GM12873 (cell line): ENCODE data around the gene RIPK3.

Experiments
- TF ChIP-seq, protein P1 (sequence below): IDR thresholded peaks from 2 replicates; pipeline ENCODE4 v1.5.1; 2012; ENCODE audit warnings: low read depth, mild to moderate bottlenecking, moderate library complexity, low read length, control low read depth; ENCODE audit not compliant: insufficient read depth; ENCODE audit errors: missing control alignments

RIPK3 gene

DNA sequence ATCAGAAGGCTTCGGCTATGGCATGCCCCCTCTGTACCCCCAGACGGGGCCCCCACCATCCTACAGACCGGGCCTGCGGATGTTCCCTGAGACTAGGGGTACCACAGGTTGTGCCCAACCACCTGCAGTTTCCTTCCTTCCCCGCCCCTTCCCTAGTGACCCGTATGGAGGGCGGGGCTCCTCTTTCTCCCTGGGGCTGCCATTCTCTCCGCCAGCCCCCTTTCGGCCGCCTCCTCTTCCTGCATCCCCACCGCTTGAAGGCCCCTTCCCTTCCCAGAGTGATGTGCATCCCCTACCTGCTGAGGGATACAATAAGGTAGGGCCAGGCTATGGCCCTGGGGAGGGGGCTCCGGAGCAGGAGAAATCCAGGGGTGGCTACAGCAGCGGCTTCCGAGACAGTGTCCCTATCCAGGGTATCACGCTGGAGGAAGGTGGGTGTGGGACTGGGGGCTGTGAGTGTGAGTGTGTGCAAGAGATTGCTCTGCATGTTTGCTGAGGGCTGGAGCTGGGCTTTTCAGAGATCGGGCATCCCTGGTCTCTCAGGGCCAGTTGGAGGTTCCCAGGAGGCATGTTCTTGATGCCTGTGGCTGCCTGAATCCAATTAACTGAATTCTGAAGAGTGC lies 36.8 kb upstream of the RIPK3 start:
- TF ChIP-seq, protein P1, sequence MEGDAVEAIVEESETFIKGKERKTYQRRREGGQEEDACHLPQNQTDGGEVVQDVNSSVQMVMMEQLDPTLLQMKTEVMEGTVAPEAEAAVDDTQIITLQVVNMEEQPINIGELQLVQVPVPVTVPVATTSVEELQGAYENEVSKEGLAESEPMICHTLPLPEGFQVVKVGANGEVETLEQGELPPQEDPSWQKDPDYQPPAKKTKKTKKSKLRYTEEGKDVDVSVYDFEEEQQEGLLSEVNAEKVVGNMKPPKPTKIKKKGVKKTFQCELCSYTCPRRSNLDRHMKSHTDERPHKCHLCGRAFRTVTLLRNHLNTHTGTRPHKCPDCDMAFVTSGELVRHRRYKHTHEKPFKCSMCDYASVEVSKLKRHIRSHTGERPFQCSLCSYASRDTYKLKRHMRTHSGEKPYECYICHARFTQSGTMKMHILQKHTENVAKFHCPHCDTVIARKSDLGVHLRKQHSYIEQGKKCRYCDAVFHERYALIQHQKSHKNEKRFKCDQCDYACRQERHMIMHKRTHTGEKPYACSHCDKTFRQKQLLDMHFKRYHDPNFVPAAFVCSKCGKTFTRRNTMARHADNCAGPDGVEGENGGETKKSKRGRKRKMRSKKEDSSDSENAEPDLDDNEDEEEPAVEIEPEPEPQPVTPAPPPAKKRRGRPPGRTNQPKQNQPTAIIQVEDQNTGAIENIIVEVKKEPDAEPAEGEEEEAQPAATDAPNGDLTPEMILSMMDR = no peak

DNA sequence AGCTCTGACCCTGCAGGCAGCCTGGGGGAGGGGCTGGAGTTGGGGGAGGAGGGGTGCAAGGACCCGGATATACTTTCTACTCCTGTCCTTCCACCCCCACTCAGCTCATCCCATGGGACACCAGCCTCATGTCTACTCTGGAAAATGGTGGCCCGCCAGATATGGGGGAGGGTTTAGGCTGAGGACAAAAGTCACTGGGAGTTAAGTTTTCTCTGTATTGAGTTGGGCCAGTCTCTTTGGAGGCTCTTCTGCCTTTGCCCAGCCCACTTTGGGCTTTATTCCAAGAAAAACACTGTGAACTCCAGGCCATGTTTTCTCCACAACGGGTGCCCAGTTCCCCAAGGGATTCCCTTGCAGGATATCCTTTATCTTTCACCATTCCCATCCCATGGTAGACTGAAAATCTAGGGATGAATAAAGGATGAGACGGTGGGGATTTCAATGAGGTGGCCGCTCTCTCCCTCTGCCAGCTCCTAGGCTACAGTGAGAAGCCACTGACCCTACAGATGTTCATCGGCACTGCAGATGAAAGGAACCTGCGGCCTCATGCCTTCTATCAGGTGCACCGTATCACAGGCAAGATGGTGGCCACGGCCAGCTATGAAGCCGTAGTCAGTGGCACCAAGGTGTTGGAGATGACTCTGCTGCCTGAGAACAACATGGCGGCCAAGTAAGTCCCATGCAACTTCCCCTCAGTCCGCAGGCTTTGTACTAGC lies 33.1 kb upstream of the RIPK3 start:
- TF ChIP-seq, protein P1 = no peak

GRCh38 chr14:24370748-24371147 lies 31.0 kb upstream of the RIPK3 start:
- TF ChIP-seq, protein P1 = no peak

DNA sequence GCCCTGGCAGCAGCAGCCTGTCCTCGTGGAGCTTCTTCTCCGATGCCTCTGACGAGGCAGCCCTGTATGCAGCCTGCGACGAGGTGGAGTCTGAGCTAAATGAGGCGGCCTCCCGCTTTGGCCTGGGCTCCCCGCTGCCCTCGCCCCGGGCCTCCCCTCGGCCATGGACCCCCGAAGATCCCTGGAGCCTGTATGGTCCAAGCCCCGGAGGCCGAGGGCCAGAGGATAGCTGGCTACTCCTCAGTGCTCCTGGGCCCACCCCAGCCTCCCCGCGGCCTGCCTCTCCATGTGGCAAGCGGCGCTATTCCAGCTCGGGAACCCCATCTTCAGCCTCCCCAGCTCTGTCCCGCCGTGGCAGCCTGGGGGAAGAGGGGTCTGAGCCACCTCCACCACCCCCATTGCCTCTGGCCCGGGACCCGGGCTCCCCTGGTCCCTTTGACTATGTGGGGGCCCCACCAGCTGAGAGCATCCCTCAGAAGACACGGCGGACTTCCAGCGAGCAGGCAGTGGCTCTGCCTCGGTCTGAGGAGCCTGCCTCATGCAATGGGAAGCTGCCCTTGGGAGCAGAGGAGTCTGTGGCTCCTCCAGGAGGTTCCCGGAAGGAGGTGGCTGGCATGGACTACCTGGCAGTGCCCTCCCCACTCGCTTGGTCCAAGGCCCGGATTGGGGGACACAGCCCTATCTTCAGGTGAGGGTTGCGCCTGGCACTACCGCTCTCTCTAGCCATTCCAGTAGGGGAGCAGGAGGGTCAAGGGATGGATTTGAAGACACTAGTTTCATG lies 30.3 kb upstream of the RIPK3 start:
- TF ChIP-seq, protein P1 = no peak

- TF ChIP-seq, protein P1 = no peak
Measured at GRCh38 chr14:24369463-24369862, 29.7 kb upstream of the RIPK3 start.

- TF ChIP-seq, protein P1 = no peak
Measured at GRCh38 chr14:24368562-24369252, 28.9 kb upstream of the RIPK3 start.

- TF ChIP-seq, protein P1 = no peak
Measured at GRCh38 chr14:24368212-24368561, 28.4 kb upstream of the RIPK3 start.
